Esophagus muscularis mucosa (tissue), 4 donors: ENCODE data around the gene SULT1C2. TPM values are rescaled to one million over a fixed set of nuclear protein-coding genes. Genes with fewer than 3 reads are reported as not detected.

Experiments
- DNase-seq: peaks from one replicate; pipeline ENCODE4 v3.0.0-alpha.2; 2017; ENCODE audit errors: extremely low spot score
- H3K27ac ChIP-seq, 4 donors: fragments of 200-600 bp; sonication (generic); replicated peaks in 1 of 4; 1 replicate in 3 of 4; 2 replicates in 1 of 4; pipeline ENCODE4 v1.5.1; 2016 to 2019; ENCODE audit warnings: mild to moderate bottlenecking in 1 of 4
- H3K27me3 ChIP-seq, 4 donors: fragments of 200-600 bp; sonication (generic); one replicate each; pipeline versions ENCODE4 v1.5.1 to v1.6.0; 2016 to 2019
- H3K36me3 ChIP-seq, 4 donors: fragments of 200-600 bp; sonication (generic); one replicate each; pipeline ENCODE4 v1.5.1; 2016 to 2019
- H3K4me1 ChIP-seq, 4 donors: fragments of 200-600 bp; sonication (generic); one replicate each; pipeline ENCODE4 v1.5.1; 2016 to 2019
- H3K4me3 ChIP-seq, 4 donors: fragments of 200-600 bp; sonication (generic); 1 replicate in 2 of 4; 2 replicates in 2 of 4; pipeline ENCODE4 v1.5.1; 2016 to 2019; ENCODE audit warnings: mild to moderate bottlenecking in 4 of 4, moderate library complexity in 1 of 4
- H3K9me3 ChIP-seq, 4 donors: fragments of 200-600 bp; sonication (generic); 1 replicate in 3 of 4; 2 replicates in 1 of 4; pipeline ENCODE4 v1.5.1; 2016 to 2019
- EP300 ChIP-seq: sonication (generic); formaldehyde crosslinking; IDR thresholded peaks from one replicate; pipeline ENCODE4 v1.6.1; 2017; ENCODE audit warnings: antibody characterized with exemption
- POLR2A ChIP-seq: fragments of 450-650 bp; IDR thresholded peaks from one replicate; pipeline ENCODE4 v1.6.1; 2017; ENCODE audit warnings: antibody characterized with exemption, moderate library complexity, mild to moderate bottlenecking, low read depth
- POLR2AphosphoS5 ChIP-seq, 2 donors: sonication (generic); formaldehyde crosslinking; IDR thresholded peaks; one replicate each; pipeline ENCODE4 v1.6.1; 2017; ENCODE audit warnings: antibody characterized with exemption in 2 of 2
- WGBS: methylation state at CpG from one replicate; pipeline ENCODE4 v1.1.5; 2018; 5-methylcytosine and 5-hydroxymethylcytosine counted together
- intact Hi-C: fragments of 100-400 bp; cut with DNase I; formaldehyde crosslinking; loops from one replicate; pipeline ENCODE4 v1.15.1; 2023
- total RNA-seq, 4 donors: library from RNA; depleted of rRNA; stranded (reverse); fragments of >200 nt; gene quantifications; one replicate each; pipeline versions ENCODE4 v1.1.0 to v1.2.1, GENCODE V29; 2016
- TF ChIP-seq, protein P1 (sequence below), 3 experiments: fragments of 200-600 bp in 2 of 3; fragments of 450-650 bp in 1 of 3; sonication (generic) in 2 of 3; IDR thresholded peaks; one replicate each; pipeline ENCODE4 v1.5.1; 2017 to 2019; ENCODE audit warnings: antibody characterized with exemption in 3 of 3, mild to moderate bottlenecking in 2 of 3, moderate library complexity in 1 of 3

Gene SULT1C2
- total RNA-seq, 4 donors from 2014 or later = 0.66 to 1.0 TPM; not detected in 2

DNA sequence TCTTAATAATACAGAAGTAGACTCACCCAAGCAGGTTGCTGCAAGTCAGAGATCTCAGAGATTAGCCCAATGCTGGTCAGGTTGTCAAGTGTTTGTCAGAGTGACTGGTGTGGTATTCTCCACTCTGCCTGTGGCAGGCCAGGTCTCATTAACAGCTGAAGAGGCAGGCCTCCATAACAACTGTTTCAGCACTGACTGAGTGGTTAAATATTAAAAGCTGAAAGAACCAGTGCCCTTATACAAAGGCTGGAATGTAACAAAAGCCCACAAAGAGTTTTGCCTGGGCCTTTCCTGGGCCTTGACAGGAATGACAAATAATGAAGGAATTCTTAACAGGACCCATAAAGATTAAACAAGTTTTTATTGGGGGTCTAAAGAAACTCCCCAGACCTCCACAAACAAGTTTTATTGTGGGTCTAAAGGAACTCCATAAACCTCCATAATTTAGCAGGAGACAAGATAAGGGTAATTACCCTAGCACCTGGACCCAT is 26.8 kb downstream of the SULT1C2 start:
- no peak overlapping the region for H3K27ac ChIP-seq
- H3K36me3 ChIP-seq = no peaks in the 10 kb centered on the region
- DNase-seq = no peak
- TF ChIP-seq POLR2AphosphoS5 (IDR thresholded peaks at IDR 0.05) (no peak), EP300 (no peak), POLR2A (no peak)
- TF ChIP-seq, protein P1, sequence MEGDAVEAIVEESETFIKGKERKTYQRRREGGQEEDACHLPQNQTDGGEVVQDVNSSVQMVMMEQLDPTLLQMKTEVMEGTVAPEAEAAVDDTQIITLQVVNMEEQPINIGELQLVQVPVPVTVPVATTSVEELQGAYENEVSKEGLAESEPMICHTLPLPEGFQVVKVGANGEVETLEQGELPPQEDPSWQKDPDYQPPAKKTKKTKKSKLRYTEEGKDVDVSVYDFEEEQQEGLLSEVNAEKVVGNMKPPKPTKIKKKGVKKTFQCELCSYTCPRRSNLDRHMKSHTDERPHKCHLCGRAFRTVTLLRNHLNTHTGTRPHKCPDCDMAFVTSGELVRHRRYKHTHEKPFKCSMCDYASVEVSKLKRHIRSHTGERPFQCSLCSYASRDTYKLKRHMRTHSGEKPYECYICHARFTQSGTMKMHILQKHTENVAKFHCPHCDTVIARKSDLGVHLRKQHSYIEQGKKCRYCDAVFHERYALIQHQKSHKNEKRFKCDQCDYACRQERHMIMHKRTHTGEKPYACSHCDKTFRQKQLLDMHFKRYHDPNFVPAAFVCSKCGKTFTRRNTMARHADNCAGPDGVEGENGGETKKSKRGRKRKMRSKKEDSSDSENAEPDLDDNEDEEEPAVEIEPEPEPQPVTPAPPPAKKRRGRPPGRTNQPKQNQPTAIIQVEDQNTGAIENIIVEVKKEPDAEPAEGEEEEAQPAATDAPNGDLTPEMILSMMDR (IDR thresholded peaks at IDR 0.05) = no peak
- no peaks in the 10 kb centered on the region for H3K4me1 ChIP-seq
- H3K9me3 ChIP-seq = no peaks in the 10 kb centered on the region
- no peak overlapping the region for H3K4me3 ChIP-seq
- H3K27me3 ChIP-seq = no peaks in the 10 kb centered on the region
- intact Hi-C loops = no loop called here

DNA sequence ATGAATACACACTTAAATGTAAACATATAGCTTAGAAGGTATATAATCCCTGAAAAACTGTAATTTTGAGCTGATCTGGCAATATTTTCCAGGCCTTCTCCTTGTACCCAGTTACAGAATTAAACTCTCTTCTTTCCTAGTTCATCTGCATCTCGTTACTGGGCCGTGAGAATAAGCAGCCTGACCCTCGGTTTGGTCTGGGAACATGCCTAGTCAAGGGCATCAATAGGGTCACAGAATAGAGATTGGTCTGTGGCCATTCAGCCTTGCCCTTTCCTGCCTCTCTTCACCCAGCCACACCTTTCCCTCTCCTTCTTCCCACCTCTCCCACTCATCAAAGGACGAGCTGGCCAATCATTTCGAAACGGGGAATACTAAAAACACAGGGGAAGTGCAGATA is 27.3 kb downstream of the SULT1C2 start:
- 81% methylated on average over 6 of the region's 6 CpGs for WGBS

DNA sequence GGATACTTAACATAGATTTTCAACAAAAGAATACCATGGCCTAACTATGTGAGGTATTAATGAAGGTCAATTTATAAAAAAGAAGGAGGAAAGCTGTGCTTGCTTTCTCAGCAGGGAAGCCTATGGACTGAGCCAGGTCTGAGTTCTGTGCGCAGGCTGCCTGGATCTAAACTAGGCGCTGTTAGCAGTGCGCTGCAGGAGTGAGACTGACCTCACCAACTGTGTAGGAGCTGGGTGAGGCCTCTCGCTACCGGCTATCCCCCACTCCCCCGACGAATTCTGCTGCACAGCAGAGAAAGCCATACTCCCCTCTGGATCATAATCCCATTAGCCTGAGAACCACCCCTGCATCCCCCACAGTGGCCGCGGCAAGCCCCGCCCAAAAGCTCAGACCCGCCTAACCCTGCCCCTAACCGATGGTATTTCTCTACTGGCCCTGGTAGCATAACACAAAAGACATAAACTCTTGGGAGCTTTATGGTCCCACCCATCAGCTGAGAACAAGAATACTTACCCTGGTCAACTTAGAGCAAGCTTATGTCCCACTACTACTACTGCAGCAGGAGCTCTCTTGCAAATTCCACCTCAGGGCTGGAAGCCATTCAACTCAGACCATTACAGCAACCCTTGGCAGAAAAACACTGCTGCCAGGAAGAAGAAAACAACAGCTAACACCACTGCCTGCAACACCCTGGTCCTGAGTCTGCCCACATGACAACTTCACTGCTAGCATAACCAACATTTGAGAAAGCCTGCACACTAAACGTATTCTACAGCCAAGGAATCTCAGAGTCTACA is 28.0 kb downstream of the SULT1C2 start:
- no peak for DNase-seq
- no peak overlapping the region for H3K4me3 ChIP-seq

More for the DNA sequence above, 27.3 kb downstream of the SULT1C2 start:
- TF ChIP-seq, protein P1 (IDR thresholded peaks at IDR 0.05) = no peak
- TF ChIP-seq POLR2A = no peak
- TF ChIP-seq EP300 = no peak
- TF ChIP-seq POLR2AphosphoS5 (IDR thresholded peaks at IDR 0.05) = no peak
- H3K36me3 ChIP-seq = no peaks in the 10 kb centered on the region
- H3K27me3 ChIP-seq = no peaks in the 10 kb centered on the region
- no peak for DNase-seq
- intact Hi-C loops = no loop called here
- no peak overlapping the region for H3K4me3 ChIP-seq
- H3K27ac ChIP-seq = no peak overlapping the region
- H3K9me3 ChIP-seq = no peaks in the 10 kb centered on the region
- H3K4me1 ChIP-seq = no peaks in the 10 kb centered on the region

DNA sequence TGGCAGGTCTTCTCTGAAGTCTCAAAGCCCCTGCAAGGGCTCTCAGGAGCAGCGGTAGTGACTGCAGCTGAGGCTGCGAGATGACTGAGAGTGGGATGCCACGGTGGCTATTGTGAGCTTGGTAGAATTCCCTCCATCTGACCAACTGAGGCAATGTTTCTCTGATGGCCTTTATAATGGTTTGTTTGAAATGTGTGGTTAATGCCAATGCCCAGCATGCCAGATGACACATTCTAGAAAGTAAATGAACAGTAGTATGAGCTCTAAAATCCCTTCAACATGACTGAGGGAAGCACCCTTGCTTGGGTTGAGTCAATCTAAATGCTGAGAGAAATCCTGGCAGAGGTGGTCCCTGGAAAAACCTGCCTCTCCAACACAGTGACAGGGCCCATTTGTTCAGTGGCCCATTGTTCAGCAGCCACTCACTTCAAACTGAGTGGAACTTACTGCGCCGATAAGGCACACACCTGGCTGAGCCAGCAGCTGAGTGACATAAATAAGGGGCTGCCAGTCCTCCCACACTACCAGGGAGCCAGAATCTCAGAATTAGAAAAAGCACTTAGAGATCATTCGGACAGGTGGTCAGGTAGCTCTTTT is 31.7 kb downstream of the SULT1C2 start:
- 81% methylated on average over 6 of the region's 6 CpGs for WGBS
- no peak for TF ChIP-seq POLR2AphosphoS5 (IDR thresholded peaks at IDR 0.05)
- TF ChIP-seq, protein P1 (IDR thresholded peaks at IDR 0.05) = no peak
- no peak for TF ChIP-seq POLR2A
- TF ChIP-seq EP300 = no peak
- H3K4me3 ChIP-seq = no peak overlapping the region
- H3K4me1 ChIP-seq = no peaks in the 10 kb centered on the region
- H3K27me3 ChIP-seq = no peaks in the 10 kb centered on the region
- H3K36me3 ChIP-seq = no peaks in the 10 kb centered on the region
- intact Hi-C loops = no loop called here
- no peak for DNase-seq
- no peaks in the 10 kb centered on the region for H3K9me3 ChIP-seq
- H3K27ac ChIP-seq = no peak overlapping the region

More for the DNA sequence above, 28.0 kb downstream of the SULT1C2 start:
- Histone ChIP-seq H3K27ac (no peak overlapping the region), H3K27me3 (no peaks in the 10 kb centered on the region), H3K36me3 (no peaks in the 10 kb centered on the region), H3K9me3 (no peaks in the 10 kb centered on the region), H3K4me1 (no peaks in the 10 kb centered on the region)
- TF ChIP-seq EP300 (no peak), POLR2AphosphoS5 (IDR thresholded peaks at IDR 0.05) (no peak)
- TF ChIP-seq, protein P1 (IDR thresholded peaks at IDR 0.05) = no peak
- 76% methylated on average over 13 of the region's 13 CpGs for WGBS
- intact Hi-C loops = no loop called here
